Heart left ventricle (tissue), 13 donors: ENCODE data around the gene ARHGEF26.

Experiments
- CTCF ChIP-seq, 12 donors: fragments of 200-600 bp; sonication (generic) in 4 of 12; IDR thresholded peaks; one replicate each; pipeline versions ENCODE4 v1.5.0 to v1.8.0; 2018 to 2022; ENCODE audit warnings: antibody characterized with exemption in 12 of 12, mild to moderate bottlenecking in 5 of 12
- POLR2A ChIP-seq, 2 donors: fragments of 450-650 bp; IDR thresholded peaks; one replicate each; pipeline ENCODE4 v1.6.1; 2017; ENCODE audit warnings: antibody characterized with exemption in 2 of 2, mild to moderate bottlenecking in 2 of 2, moderate library complexity in 2 of 2
- donor health status: ischemic (EF 13 %, LVEDD 7.1; RV severe dilation, severe dysfunction).
- donor health status: DM: no; HTN: yes; CAD: no.
- donor health status: DM: no; HTN: no; CAD: no.
- donor health status: ischemic (EF 25% LVEDD 6.9; RV normal size, moderate dysfunction).
- donor health status: ischemic (EF 25% LVEDD 5.7; RV mildly dilated, moderate dysfunction).
- donor health status: ischemic (EF 35%, LVEDD 5.7; RV mildly dilated, moderate dysfunction).
- donor health status: nonischemic (EF 11% LVEDD 7.7; RV severe dilation, severe dysfunction).
- donor health status: DM: yes; HTN: yes; CAD: no.
- donor health status: PGD.
- donor health status: ischemic (EF 29% LVEDD 5.4; RV normal size, mild dysfunction).
- donor health status: nonischemic (EF 23%, LVEDD 6.1; RV moderate dilation, normal function).

GRCh38 chr3:154170300-154170699 lies 49.1 kb downstream of the ARHGEF26 start:
- no peak for TF ChIP-seq CTCF (IDR thresholded peaks at IDR 0.05)
- no peak for TF ChIP-seq POLR2A (IDR thresholded peaks at IDR 0.05)
